ENCODE measurements around the gene SCMH1. TPM values are rescaled to one million over a fixed set of nuclear protein-coding genes. Genes with fewer than 3 reads are reported as not detected.
A peak's percentile ranks its signal among the peaks of the same experiment; 100 is the strongest.

Gene SCMH1
- total RNA-seq, 1 experiment from 2014 or later: 28.0 TPM

DNA sequence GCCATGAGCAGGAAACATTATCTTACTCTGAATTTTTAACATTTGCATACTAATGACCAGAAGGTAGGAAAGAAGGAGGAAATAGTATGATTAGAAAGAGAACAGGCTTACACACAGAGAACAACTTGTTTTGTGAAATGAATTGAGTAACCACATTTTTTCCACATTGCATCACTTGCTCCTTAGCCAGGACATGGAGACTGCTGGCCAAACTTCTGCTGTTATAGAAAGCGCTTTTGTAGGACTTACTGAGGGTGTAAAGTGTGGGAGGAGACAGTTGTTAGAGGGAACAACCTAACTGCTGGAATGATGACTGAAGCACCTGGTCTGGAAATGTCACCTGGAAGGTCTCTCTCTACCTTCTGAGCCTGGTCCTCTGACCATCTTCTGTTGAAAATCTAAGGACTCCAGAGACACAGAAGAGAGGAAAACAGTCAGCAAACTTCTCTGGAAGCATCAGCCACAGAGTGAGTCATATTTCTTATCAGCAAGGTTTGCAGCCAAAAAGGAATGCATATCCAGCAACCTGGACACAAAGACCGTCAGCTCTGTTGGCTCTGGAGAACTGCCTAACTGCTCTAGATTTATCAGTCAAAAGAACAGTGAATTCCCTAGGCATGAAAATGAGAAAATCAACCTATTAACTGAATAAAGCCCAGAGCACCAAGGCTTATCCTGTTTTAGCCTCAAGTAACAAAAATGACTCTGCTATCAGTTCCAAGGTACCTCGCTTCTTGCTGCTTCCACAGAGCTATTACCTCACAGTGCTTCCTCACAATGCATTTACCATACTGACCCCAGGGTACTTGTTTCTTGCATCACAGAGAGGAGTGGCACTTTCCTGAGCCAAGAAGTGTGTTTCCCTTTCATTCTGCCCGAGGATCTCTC is 132.6 kb downstream of the SCMH1 start (continued):
- TF ChIP-seq, protein P1, sequence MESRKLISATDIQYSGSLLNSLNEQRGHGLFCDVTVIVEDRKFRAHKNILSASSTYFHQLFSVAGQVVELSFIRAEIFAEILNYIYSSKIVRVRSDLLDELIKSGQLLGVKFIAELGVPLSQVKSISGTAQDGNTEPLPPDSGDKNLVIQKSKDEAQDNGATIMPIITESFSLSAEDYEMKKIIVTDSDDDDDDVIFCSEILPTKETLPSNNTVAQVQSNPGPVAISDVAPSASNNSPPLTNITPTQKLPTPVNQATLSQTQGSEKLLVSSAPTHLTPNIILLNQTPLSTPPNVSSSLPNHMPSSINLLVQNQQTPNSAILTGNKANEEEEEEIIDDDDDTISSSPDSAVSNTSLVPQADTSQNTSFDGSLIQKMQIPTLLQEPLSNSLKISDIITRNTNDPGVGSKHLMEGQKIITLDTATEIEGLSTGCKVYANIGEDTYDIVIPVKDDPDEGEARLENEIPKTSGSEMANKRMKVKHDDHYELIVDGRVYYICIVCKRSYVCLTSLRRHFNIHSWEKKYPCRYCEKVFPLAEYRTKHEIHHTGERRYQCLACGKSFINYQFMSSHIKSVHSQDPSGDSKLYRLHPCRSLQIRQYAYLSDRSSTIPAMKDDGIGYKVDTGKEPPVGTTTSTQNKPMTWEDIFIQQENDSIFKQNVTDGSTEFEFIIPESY (IDR thresholded peaks at IDR 0.05; ENCODE audit: extremely low read depth, insufficient replicate concordance, low read length): no peak
- peak; percentile 20 for TF ChIP-seq YY1 (IDR thresholded peaks at IDR 0.05; ENCODE audit: extremely low read depth, insufficient replicate concordance, low read depth, low read length)

DNA sequence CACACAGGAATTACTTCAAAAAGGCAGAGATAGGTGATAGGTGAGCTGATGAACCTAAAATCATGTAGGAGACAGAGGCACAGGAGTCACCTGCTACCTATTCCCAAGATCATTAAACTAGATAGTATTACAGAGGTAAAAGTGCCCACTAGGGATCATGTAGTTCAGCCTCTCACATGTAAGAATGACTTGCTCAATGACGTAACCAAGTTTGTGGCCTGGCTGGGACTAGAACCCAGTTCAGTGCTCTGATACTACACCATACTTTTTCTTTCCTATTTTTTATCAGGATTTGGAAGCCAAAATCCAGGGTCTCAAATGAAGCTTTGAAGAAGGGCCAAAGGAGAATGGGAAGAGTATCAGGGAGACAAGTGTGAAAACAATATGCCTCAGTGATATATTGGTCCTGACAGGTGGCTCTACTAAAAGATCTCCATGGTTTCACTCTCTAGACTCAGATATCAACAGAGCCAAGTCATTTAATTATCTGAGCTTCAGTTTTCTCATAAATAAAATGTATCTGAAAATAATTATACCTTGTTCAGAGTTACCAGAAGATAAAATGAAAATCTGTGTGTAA is 133.3 kb downstream of the SCMH1 start:
- Histone ChIP-seq H2AFZ (ENCODE audit: low read depth, low read length, poor library complexity, severe bottlenecking) (no peak overlapping the region), H4K20me1 (ENCODE audit: insufficient read depth) (no peaks in the 10 kb centered on the region), H3K4me3 (replicated peaks in 1 of 2; ENCODE audit: low read depth in 1 of 2, low read length in 2 of 2) (no peak overlapping the region), H3K4me2 (ENCODE audit: low read length) (peak overlapping the region; percentile 65), H3K36me3 (ENCODE audit: control insufficient read depth in 1 of 2, insufficient read depth in 2 of 2, low read length in 2 of 2) (no peaks in the 10 kb centered on the region), H3K27ac (ENCODE audit: low read depth, low read length) (peak overlapping the region; percentile 62; the same call in 1 of the 2 replicates), H3K9me2 (ENCODE audit: insufficient read depth) (no peaks in the 10 kb centered on the region), H3K9me3 (ENCODE audit: control insufficient read depth in 1 of 2, insufficient read depth in 1 of 2, low read depth in 1 of 2, low read length in 2 of 2) (no peaks in the 10 kb centered on the region), H3K79me2 (ENCODE audit: insufficient read depth, low read length) (no peaks in the 10 kb centered on the region), H3K4me1 (ENCODE audit: control insufficient read depth in 1 of 2, insufficient read depth in 2 of 2, low read length in 2 of 2) (peaks cover 26 to 27% of the 10 kb centered on the region in 2 experiments), H3K27me3 (ENCODE audit: insufficient read depth, low read length) (no peaks in the 10 kb centered on the region), H3K9ac (ENCODE audit: low read length) (0 out of 2 replicates have a peak overlapping the region, but pooled peaks have one; percentile 3)
- ATAC-seq: no peak
- intact Hi-C loops (cut with micrococcal nuclease): no loop called here
- CTCF ChIA-PET: no interaction called here
- TF ChIP-seq POLR2A (IDR thresholded peaks at IDR 0.05; ENCODE audit: borderline replicate concordance, extremely low read depth, insufficient read depth, insufficient read length) (no peak), SRF (IDR thresholded peaks at IDR 0.05; ENCODE audit: low read depth) (0 out of 2 replicates have a peak, but pooled peaks have one; percentile 18)
- RAD21 ChIA-PET (ENCODE audit: low non-redundant PET in 1 of 2, low total read pairs in 2 of 2, uncharacterized antibody in 2 of 2, unreplicated experiment in 2 of 2): no interaction called here
- BruUV-seq (replicated peaks): no TSS peak
- POLR2A ChIA-PET: no interaction called here
- DNase-seq (ENCODE audit: low read depth, low spot score): no peak
